Mesothelial cell of epicardium (in vitro differentiated cells): ENCODE measurements around the gene SLC22A23. TPM values are rescaled to one million over a fixed set of nuclear protein-coding genes. Genes with fewer than 3 reads are reported as not detected.

ENCODE experiments used
- DNase-seq, 2 experiments: peaks; one replicate each; pipeline ENCODE4 v3.0.0; 2021; ENCODE audit warnings: low spot score in 2 of 2; ENCODE audit not compliant: unreplicated experiment in 2 of 2
- H3K27ac Mint-ChIP-seq: 2 replicates; pipeline ENCODE4 v1.8.0; 2021; ENCODE audit warnings: mixed read lengths
- H3K27me3 Mint-ChIP-seq: 2 replicates; pipeline ENCODE4 v1.8.0; 2021; ENCODE audit warnings: low read depth, mixed read lengths
- H3K36me3 Mint-ChIP-seq: 2 replicates; pipeline ENCODE4 v1.8.0; 2021; ENCODE audit warnings: mixed read lengths
- H3K4me1 Mint-ChIP-seq: 2 replicates; pipeline ENCODE4 v1.8.0; 2021; ENCODE audit warnings: mixed read lengths
- H3K4me3 Mint-ChIP-seq: 2 replicates; pipeline ENCODE4 v1.8.0; 2021; ENCODE audit warnings: mild to moderate bottlenecking, moderate library complexity, mixed read lengths
- H3K9me3 Mint-ChIP-seq: 2 replicates; pipeline ENCODE4 v1.8.0; 2021; ENCODE audit warnings: mixed read lengths
- total RNA-seq: library from RNA; stranded (reverse); gene quantifications from 3 replicates; pipeline ENCODE4 v1.2.1, GENCODE V29; 2021
- TF ChIP-seq, protein P1 (sequence below): fragments of 200-600 bp; sonication (generic); IDR thresholded peaks from one replicate; pipeline ENCODE4 v1.5.0; 2021; ENCODE audit warnings: antibody characterized with exemption; ENCODE audit not compliant: unreplicated experiment

SLC22A23 gene
- total RNA-seq, 1 donor from 2014 or later = 25.0 TPM

GRCh38 chr6:3280866-3281465 lies 175.9 kb downstream of the SLC22A23 start:
- H3K27me3 Mint-ChIP-seq = no peaks in the 10 kb centered on the region
- H3K9me3 Mint-ChIP-seq = no peaks in the 10 kb centered on the region
- peak overlapping the region; percentile 84 for H3K27ac Mint-ChIP-seq
- H3K36me3 Mint-ChIP-seq = peaks cover 4% of the 10 kb centered on the region
- TF ChIP-seq, protein P1, sequence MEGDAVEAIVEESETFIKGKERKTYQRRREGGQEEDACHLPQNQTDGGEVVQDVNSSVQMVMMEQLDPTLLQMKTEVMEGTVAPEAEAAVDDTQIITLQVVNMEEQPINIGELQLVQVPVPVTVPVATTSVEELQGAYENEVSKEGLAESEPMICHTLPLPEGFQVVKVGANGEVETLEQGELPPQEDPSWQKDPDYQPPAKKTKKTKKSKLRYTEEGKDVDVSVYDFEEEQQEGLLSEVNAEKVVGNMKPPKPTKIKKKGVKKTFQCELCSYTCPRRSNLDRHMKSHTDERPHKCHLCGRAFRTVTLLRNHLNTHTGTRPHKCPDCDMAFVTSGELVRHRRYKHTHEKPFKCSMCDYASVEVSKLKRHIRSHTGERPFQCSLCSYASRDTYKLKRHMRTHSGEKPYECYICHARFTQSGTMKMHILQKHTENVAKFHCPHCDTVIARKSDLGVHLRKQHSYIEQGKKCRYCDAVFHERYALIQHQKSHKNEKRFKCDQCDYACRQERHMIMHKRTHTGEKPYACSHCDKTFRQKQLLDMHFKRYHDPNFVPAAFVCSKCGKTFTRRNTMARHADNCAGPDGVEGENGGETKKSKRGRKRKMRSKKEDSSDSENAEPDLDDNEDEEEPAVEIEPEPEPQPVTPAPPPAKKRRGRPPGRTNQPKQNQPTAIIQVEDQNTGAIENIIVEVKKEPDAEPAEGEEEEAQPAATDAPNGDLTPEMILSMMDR = no peak
- H3K4me3 Mint-ChIP-seq = no peak overlapping the region
- peaks cover 20% of the 10 kb centered on the region for H3K4me1 Mint-ChIP-seq
- no peak for DNase-seq

GRCh38 chr6:3280091-3280490 lies 176.8 kb downstream of the SLC22A23 start:
- Mint-ChIP-seq H3K9me3 (no peaks in the 10 kb centered on the region), H3K27ac (no peak overlapping the region), H3K4me1 (peaks cover 20% of the 10 kb centered on the region), H3K4me3 (no peak overlapping the region), H3K27me3 (no peaks in the 10 kb centered on the region), H3K36me3 (no peaks in the 10 kb centered on the region)
- TF ChIP-seq, protein P1 = no peak
- DNase-seq = no peak

GRCh38 chr6:3278691-3279090 lies 178.2 kb downstream of the SLC22A23 start:
- Mint-ChIP-seq H3K27ac (no peak overlapping the region), H3K9me3 (no peaks in the 10 kb centered on the region), H3K4me3 (no peak overlapping the region), H3K36me3 (no peaks in the 10 kb centered on the region), H3K27me3 (no peaks in the 10 kb centered on the region), H3K4me1 (peaks cover 17% of the 10 kb centered on the region)
- TF ChIP-seq, protein P1 = no peak
- no peak for DNase-seq

DNA sequence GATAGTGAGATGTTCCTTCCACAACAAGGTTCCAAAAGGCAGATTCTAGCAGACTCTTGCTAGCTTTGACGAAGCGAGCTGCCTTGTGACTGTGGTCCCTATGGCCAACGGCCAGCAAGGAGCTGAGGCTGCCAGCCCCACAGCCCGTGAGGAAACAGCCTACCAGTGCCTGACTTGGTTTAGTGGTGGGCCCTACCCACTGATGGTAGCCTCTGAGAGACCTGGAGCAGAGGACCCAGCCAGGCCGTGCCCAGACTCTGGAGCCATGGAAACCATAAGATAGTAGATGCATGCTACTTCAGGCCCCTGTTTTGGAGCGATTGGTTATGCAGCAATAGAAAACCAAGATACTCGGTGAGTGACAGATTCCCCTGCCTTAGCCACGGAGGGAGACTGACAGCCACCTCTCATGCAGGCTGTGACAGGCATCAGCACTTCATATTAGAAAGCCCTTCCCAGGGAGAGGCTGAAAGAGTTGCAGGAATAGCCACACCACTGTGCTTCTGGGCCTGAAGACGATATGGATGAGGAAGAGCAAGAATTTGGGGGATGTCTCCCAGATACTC lies 178.9 kb downstream of the SLC22A23 start:
- Mint-ChIP-seq H3K27ac (no peak overlapping the region), H3K36me3 (no peaks in the 10 kb centered on the region), H3K4me1 (peaks cover 17% of the 10 kb centered on the region), H3K4me3 (no peak overlapping the region), H3K27me3 (no peaks in the 10 kb centered on the region), H3K9me3 (no peaks in the 10 kb centered on the region)
- TF ChIP-seq, protein P1 = no peak
- no peak for DNase-seq

- no peak overlapping the region for H3K27ac Mint-ChIP-seq
- TF ChIP-seq, protein P1 = no peak
- peaks cover 3% of the 10 kb centered on the region for H3K36me3 Mint-ChIP-seq
- no peak overlapping the region for H3K4me3 Mint-ChIP-seq
- no peak for DNase-seq
- no peaks in the 10 kb centered on the region for H3K9me3 Mint-ChIP-seq
- peaks cover 17% of the 10 kb centered on the region for H3K4me1 Mint-ChIP-seq
- no peaks in the 10 kb centered on the region for H3K27me3 Mint-ChIP-seq
These were observed 179.6 kb downstream of the SLC22A23 start for GRCh38 chr6:3277251-3277650.
